Activated CD4-positive, alpha-beta T cell treated with anti-CD3 and anti-CD28 coated beads for 36 hours (primary cell): Measurements from ENCODE around the gene PIM2. TPM values are rescaled to one million over a fixed set of nuclear protein-coding genes. Genes with fewer than 3 reads are reported as not detected.
"Not testable (repeated sequence)": the region's sequence is repeated elsewhere in the genome, so short reads cannot be mapped to it uniquely, and the experiment has no call there.

Source experiments
- ATAC-seq: fragments of 200-7000 bp; cut with Tn5 transposase; one replicate; pipeline ENCODE4 v1.10.0; 2021; ENCODE audit warnings: mild to moderate bottlenecking, moderate library complexity
- CTCF ChIA-PET: fragments of 350-600 bp; sonication (Branson Sonifier 250); formaldehyde crosslinking; loops from one replicate; lab custom pipeline; 2021; ENCODE audit warnings: antibody characterized with exemption; lab: Charles Lee
- POLR2A ChIA-PET: fragments of 350-600 bp; sonication (Branson Sonifier 250); formaldehyde crosslinking; loops from one replicate; lab custom pipeline; 2021; ENCODE audit warnings: antibody characterized with exemption, inconsistent platforms; lab: Charles Lee
- DNase-seq: peaks from one replicate; pipeline ENCODE4 v3.0.0-alpha.2; 2020
- H3K27ac Mint-ChIP-seq: one replicate; pipeline ENCODE4 v1.8.0; 2021; ENCODE audit warnings: mixed read lengths
- H3K27me3 Mint-ChIP-seq: one replicate; pipeline ENCODE4 v1.8.0; 2021; ENCODE audit warnings: mixed read lengths
- H3K36me3 Mint-ChIP-seq: one replicate; pipeline ENCODE4 v1.8.0; 2021; ENCODE audit warnings: low read depth, mixed read lengths
- H3K4me1 Mint-ChIP-seq: one replicate; pipeline ENCODE4 v1.8.0; 2021; ENCODE audit warnings: mixed read lengths
- H3K4me3 Mint-ChIP-seq: one replicate; pipeline ENCODE4 v1.8.0; 2021; ENCODE audit warnings: mild to moderate bottlenecking, moderate library complexity, mixed read lengths
- H3K9me3 Mint-ChIP-seq: one replicate; pipeline ENCODE4 v1.8.0; 2021; ENCODE audit warnings: low read depth, mixed read lengths
- intact Hi-C, 2 experiments: fragments of 100-400 bp; cut with DNase I in 1 of 2; cut with micrococcal nuclease in 1 of 2; formaldehyde crosslinking; loops; one replicate each; pipeline versions ENCODE4 v1.14.2 to v1.15.1; 2022 to 2024; cut with DNase I, micrococcal nuclease
- total RNA-seq, 2 experiments: library from RNA; stranded (reverse); gene quantifications; one replicate each; pipeline ENCODE4 v1.2.3, GENCODE V29; 2021

PIM2 gene
- total RNA-seq, 2 experiments from 2014 or later = 320 TPM

GRCh38 chrX:48896611-48897011 lies 22.2 kb downstream of the PIM2 start:
- no peaks in the 10 kb centered on the region for H3K9me3 Mint-ChIP-seq
- no peak for DNase-seq
- POLR2A ChIA-PET = interaction anchor here (0.8 to 1.1 kb wide), 2 partner anchors 18 to 23 kb away, joined by 4 read pairs; no protein-coding TSS in a partner anchor
- intact Hi-C loops = loop anchor here (1.0 to 10.0 kb wide), 9 partner anchors 15 to 200 kb away; partner anchors contain the start of genes OTUD5 (in 1 of the 2), PIM2 (in 1 of the 2), SLC35A2 (in 1 of the 2) and SUV39H1 (in 1 of the 2)
- H3K4me1 Mint-ChIP-seq = peaks cover 23% of the 10 kb centered on the region
- H3K36me3 Mint-ChIP-seq = peaks cover 13% of the 10 kb centered on the region
- no peaks in the 10 kb centered on the region for H3K27me3 Mint-ChIP-seq
- peak overlapping the region; percentile 81 for H3K4me3 Mint-ChIP-seq
- no peak for ATAC-seq
- H3K27ac Mint-ChIP-seq = peak overlapping the region; percentile 94
- CTCF ChIA-PET = interaction anchor here (0.6 to 1.2 kb wide), 2 partner anchors 24 to 128 kb away, joined by 3 to 4 read pairs; no protein-coding TSS in a partner anchor

- ATAC-seq = no peak
- Mint-ChIP-seq H3K36me3 (peaks cover 9% of the 10 kb centered on the region), H3K27me3 (no peaks in the 10 kb centered on the region), H3K9me3 (no peaks in the 10 kb centered on the region), H3K4me1 (peaks cover 31% of the 10 kb centered on the region), H3K4me3 (no peak overlapping the region), H3K27ac (peak overlapping the region; percentile 60)
- ChIA-PET POLR2A (no interaction called here), CTCF (interaction anchor here (0.6 to 0.7 kb wide), 3 partner anchors 43 to 426 kb away, joined by 3 to 5 read pairs (median 3); no protein-coding TSS in a partner anchor)
- intact Hi-C loops = loop anchor here (5.0 to 10.0 kb wide), 3 partner anchors 50 to 248 kb away; no protein-coding TSS in a partner anchor
- DNase-seq = no peak
Observed at GRCh38 chrX:48894891-48895290, 23.9 kb downstream of the PIM2 start.

GRCh38 chrX:48893556-48894348 lies 25.1 kb downstream of the PIM2 start:
- no peak for DNase-seq
- Mint-ChIP-seq H3K4me1 (peaks cover 26% of the 10 kb centered on the region), H3K36me3 (peaks cover 8% of the 10 kb centered on the region), H3K9me3 (no peaks in the 10 kb centered on the region), H3K4me3 (no peak overlapping the region), H3K27ac (no peak overlapping the region), H3K27me3 (no peaks in the 10 kb centered on the region)
- ChIA-PET POLR2A (no interaction called here), CTCF (no interaction called here)
- intact Hi-C loops = loop anchor here (5.0 to 10.0 kb wide), 2 partner anchors 51 to 246 kb away; no protein-coding TSS in a partner anchor
- ATAC-seq = no peak

GRCh38 chrX:48892896-48893295 lies 25.9 kb downstream of the PIM2 start:
- Mint-ChIP-seq H3K27me3 (no peaks in the 10 kb centered on the region), H3K9me3 (no peaks in the 10 kb centered on the region), H3K4me3 (no peak overlapping the region), H3K27ac (no peak overlapping the region), H3K36me3 (peaks cover 8% of the 10 kb centered on the region), H3K4me1 (peaks cover 26% of the 10 kb centered on the region)
- CTCF ChIA-PET = no interaction called here
- ATAC-seq = no peak
- no peak for DNase-seq
- POLR2A ChIA-PET = no interaction called here
- intact Hi-C loops = loop anchor here (5.0 to 10.0 kb wide), 2 partner anchors 52 to 246 kb away; no protein-coding TSS in a partner anchor

- peaks cover 23% of the 10 kb centered on the region for H3K4me1 Mint-ChIP-seq
- ATAC-seq (peak; percentile 92), DNase-seq (peak; percentile 85)
- H3K27me3 Mint-ChIP-seq = no peaks in the 10 kb centered on the region
- no peaks in the 10 kb centered on the region for H3K9me3 Mint-ChIP-seq
- ChIA-PET POLR2A (interaction anchor here (0.7 to 1.4 kb wide), 4 partner anchors 20 to 47 kb away, joined by 3 to 6 read pairs (median 4); partner anchors contain the start of gene SLC35A2), CTCF (interaction anchor here (0.5 to 1.9 kb wide), 8 partner anchors 20 to 139 kb away, joined by 3 to 8 read pairs (median 3); partner anchors contain the start of gene SLC35A2)
- H3K36me3 Mint-ChIP-seq = peaks cover 8% of the 10 kb centered on the region
- peak overlapping the region; percentile 79 for H3K4me3 Mint-ChIP-seq
- intact Hi-C loops = loop anchor here (1.0 to 10.0 kb wide), 9 partner anchors 47 to 244 kb away; partner anchors contain the start of genes GRIPAP1 (in 1 of the 2) and TFE3 (in 1 of the 2)
- peak overlapping the region; percentile 55 for H3K27ac Mint-ChIP-seq
Observed at GRCh38 chrX:48891402-48892288, 27.2 kb downstream of the PIM2 start.

- peak; percentile 41 for ATAC-seq
- ChIA-PET CTCF (interaction anchor here (0.5 to 1.9 kb wide), 6 partner anchors 21 to 138 kb away, joined by 3 to 8 read pairs (median 3); partner anchors contain the start of gene SLC35A2), POLR2A (interaction anchor here (0.9 to 1.4 kb wide), 4 partner anchors 21 to 68 kb away, joined by 3 to 6 read pairs (median 4); partner anchors contain the start of gene SLC35A2)
- peak; percentile 37 for DNase-seq
- Mint-ChIP-seq H3K4me1 (peaks cover 19% of the 10 kb centered on the region), H3K27ac (peak overlapping the region; percentile 88), H3K27me3 (no peaks in the 10 kb centered on the region), H3K36me3 (peaks cover 8% of the 10 kb centered on the region), H3K4me3 (peak overlapping the region; percentile 79), H3K9me3 (no peaks in the 10 kb centered on the region)
- intact Hi-C loops = loop anchor here (1.0 to 10.0 kb wide), 9 partner anchors 47 to 244 kb away; partner anchors contain the start of genes GRIPAP1 (in 1 of the 2) and TFE3 (in 1 of the 2)
Observed at GRCh38 chrX:48890934-48891401, 27.9 kb downstream of the PIM2 start.

- Mint-ChIP-seq H3K4me3 (peak overlapping the region; percentile 79), H3K27ac (peak overlapping the region; percentile 88), H3K36me3 (peaks cover 7% of the 10 kb centered on the region), H3K4me1 (peaks cover 17% of the 10 kb centered on the region), H3K9me3 (no peaks in the 10 kb centered on the region), H3K27me3 (no peaks in the 10 kb centered on the region)
- intact Hi-C loops = loop anchor here (2.0 to 10.0 kb wide), 5 partner anchors 54 to 243 kb away; partner anchors contain the start of gene GRIPAP1 (in 1 of the 2)
- CTCF ChIA-PET = interaction anchor here (0.6 to 1.9 kb wide), 3 partner anchors 56 to 138 kb away, joined by 3 to 8 read pairs (median 6); no protein-coding TSS in a partner anchor
- ATAC-seq (no peak), DNase-seq (peak; percentile 33)
- POLR2A ChIA-PET = interaction anchor here (0.9 kb wide), 1 partner anchor 68 kb away, joined by 3 read pairs; no protein-coding TSS in a partner anchor
Observed at GRCh38 chrX:48890296-48890925, 28.4 kb downstream of the PIM2 start.

- ATAC-seq, intact Hi-C loops, DNase-seq, CTCF ChIA-PET, POLR2A ChIA-PET, H3K4me3 Mint-ChIP-seq, H3K27ac Mint-ChIP-seq, H3K27me3 Mint-ChIP-seq, H3K4me1 Mint-ChIP-seq, H3K36me3 Mint-ChIP-seq, H3K9me3 Mint-ChIP-seq: not testable (repeated sequence)
Observed at GRCh38 chrX:48886586-48886985, 32.2 kb downstream of the PIM2 start.

- Mint-ChIP-seq H3K4me3 (no peak overlapping the region), H3K4me1 (no peaks in the 10 kb centered on the region), H3K9me3 (no peaks in the 10 kb centered on the region), H3K27me3 (no peaks in the 10 kb centered on the region), H3K27ac (no peak overlapping the region), H3K36me3 (no peaks in the 10 kb centered on the region)
- ATAC-seq (no peak), DNase-seq (no peak)
- ChIA-PET POLR2A (no interaction called here), CTCF (no interaction called here)
- intact Hi-C loops = no loop called here
Observed at GRCh38 chrX:48883729-48884128, 35.1 kb downstream of the PIM2 start.

- H3K4me1 Mint-ChIP-seq, CTCF ChIA-PET, H3K36me3 Mint-ChIP-seq, POLR2A ChIA-PET, ATAC-seq, H3K4me3 Mint-ChIP-seq, H3K27ac Mint-ChIP-seq, DNase-seq, intact Hi-C loops, H3K27me3 Mint-ChIP-seq, H3K9me3 Mint-ChIP-seq: not testable (repeated sequence)
Observed at GRCh38 chrX:48876944-48877343, 41.9 kb downstream of the PIM2 start.
